Suppressor macrophage treated with lipopolysaccharide for 4 hours (primary cell): Measurements from ENCODE around the gene LRP3.
A peak's percentile ranks its signal among the peaks of the same experiment; 100 is the strongest.
"Not testable (repeated sequence)": the region's sequence is repeated elsewhere in the genome, so short reads cannot be mapped to it uniquely, and the experiment has no call there.

Experiments
- DNase-seq: peaks from one replicate; pipeline ENCODE4 v3.0.0-alpha.2; 2020

Gene LRP3

GRCh38 chr19:33193865-33194362 lies at the start of gene LRP3:
Gene LRP3, plus strand, starts transcription at chr19:33194330. Its CDS starts 456 bp downstream, at chr19:33194786.
- DNase-seq, result peak; percentile 29

- no peak for DNase-seq
Observed at GRCh38 chr19:33146209-33146608, 47.9 kb upstream of the LRP3 start.

GRCh38 chr19:33147538-33147937 lies 46.6 kb upstream of the LRP3 start:
- no peak for DNase-seq

GRCh38 chr19:33150852-33151518 lies 43.1 kb upstream of the LRP3 start:
- no peak for DNase-seq

GRCh38 chr19:33152176-33152575 lies 42.0 kb upstream of the LRP3 start:
- peak; percentile 69 for DNase-seq

- not testable (repeated sequence) for DNase-seq
Observed at GRCh38 chr19:33152625-33153024, 41.5 kb upstream of the LRP3 start.

GRCh38 chr19:33154313-33154712 lies 39.8 kb upstream of the LRP3 start:
- DNase-seq, result not testable (repeated sequence)

- DNase-seq, result peak; percentile 48
Observed at GRCh38 chr19:33156334-33156733, 37.8 kb upstream of the LRP3 start.

- DNase-seq, result no peak
Observed at GRCh38 chr19:33157906-33158305, 36.2 kb upstream of the LRP3 start.

- DNase-seq, result no peak
Observed at GRCh38 chr19:33158365-33158764, 35.8 kb upstream of the LRP3 start.

- no peak for DNase-seq
Observed at GRCh38 chr19:33159149-33159548, 35.0 kb upstream of the LRP3 start.

- DNase-seq, result no peak
Observed at GRCh38 chr19:33159893-33160292, 34.2 kb upstream of the LRP3 start.

GRCh38 chr19:33161201-33161600 lies 32.9 kb upstream of the LRP3 start:
- no peak for DNase-seq

GRCh38 chr19:33163481-33163880 lies 30.6 kb upstream of the LRP3 start:
- DNase-seq, result peak; percentile 20

GRCh38 chr19:33166037-33166436 lies 28.1 kb upstream of the LRP3 start:
- not testable (repeated sequence) for DNase-seq

GRCh38 chr19:33167438-33167837 lies 26.7 kb upstream of the LRP3 start:
- no peak for DNase-seq

GRCh38 chr19:33168528-33168927 lies 25.6 kb upstream of the LRP3 start:
- DNase-seq, result no peak

- no peak for DNase-seq
Observed at GRCh38 chr19:33171222-33171795, 22.8 kb upstream of the LRP3 start.

- DNase-seq, result no peak
Observed at GRCh38 chr19:33171916-33172359, 22.2 kb upstream of the LRP3 start.

- DNase-seq, result no peak
Observed at GRCh38 chr19:33174186-33174585, 19.9 kb upstream of the LRP3 start.

- no peak for DNase-seq
Observed at GRCh38 chr19:33175156-33175782, 18.9 kb upstream of the LRP3 start.

- DNase-seq, result peak; percentile 19
Observed at GRCh38 chr19:33175886-33176669, 18.1 kb upstream of the LRP3 start.
